Ishikawa (cell line): Measurements from ENCODE around the gene OR51L1.

Experiments used
- CEBPB ChIP-seq: IDR thresholded peaks from 2 replicates; pipeline ENCODE4 v1.6.1; 2012
- CREB1 ChIP-seq: IDR thresholded peaks from 2 replicates; pipeline ENCODE4 v1.6.1; 2012; ENCODE audit warnings: low read depth
- EGR1 ChIP-seq: IDR thresholded peaks from 2 replicates; pipeline ENCODE4 v1.6.1; 2012
- EP300 ChIP-seq: IDR thresholded peaks from 2 replicates; pipeline ENCODE4 v1.6.1; 2012; ENCODE audit warnings: borderline replicate concordance
- FOXM1 ChIP-seq: IDR thresholded peaks from 2 replicates; pipeline ENCODE4 v1.6.1; 2012; ENCODE audit warnings: low read depth, borderline replicate concordance
- NFIC ChIP-seq: IDR thresholded peaks from 2 replicates; pipeline ENCODE4 v1.6.1; 2012
- RAD21 ChIP-seq: IDR thresholded peaks from 2 replicates; pipeline ENCODE4 v1.6.1; 2012; ENCODE audit warnings: low read depth
- TAF1 ChIP-seq: IDR thresholded peaks from 2 replicates; pipeline ENCODE4 v1.6.1; 2012; ENCODE audit warnings: low read depth, mild to moderate bottlenecking
- TCF12 ChIP-seq: IDR thresholded peaks from 2 replicates; pipeline ENCODE4 v1.6.1; 2012; ENCODE audit warnings: low read depth
- TEAD4 ChIP-seq: IDR thresholded peaks from 2 replicates; pipeline ENCODE4 v1.6.1; 2012
- YY1 ChIP-seq: IDR thresholded peaks from 2 replicates; pipeline ENCODE4 v1.6.1; 2012; ENCODE audit warnings: low read depth
- ZBTB7A ChIP-seq: IDR thresholded peaks from 2 replicates; pipeline ENCODE4 v1.6.1; 2012; ENCODE audit warnings: low read depth
- TF ChIP-seq, protein P1 (sequence below): IDR thresholded peaks from 2 replicates; pipeline ENCODE4 v1.6.1; 2012
- TF ChIP-seq, protein P2 (sequence below): IDR thresholded peaks from 2 replicates; pipeline ENCODE4 v1.6.1; 2012; ENCODE audit warnings: low read depth, mild to moderate bottlenecking
- TF ChIP-seq, protein P3 (sequence below): IDR thresholded peaks from 2 replicates; pipeline ENCODE4 v1.6.1; 2012

The OR51L1 gene

DNA sequence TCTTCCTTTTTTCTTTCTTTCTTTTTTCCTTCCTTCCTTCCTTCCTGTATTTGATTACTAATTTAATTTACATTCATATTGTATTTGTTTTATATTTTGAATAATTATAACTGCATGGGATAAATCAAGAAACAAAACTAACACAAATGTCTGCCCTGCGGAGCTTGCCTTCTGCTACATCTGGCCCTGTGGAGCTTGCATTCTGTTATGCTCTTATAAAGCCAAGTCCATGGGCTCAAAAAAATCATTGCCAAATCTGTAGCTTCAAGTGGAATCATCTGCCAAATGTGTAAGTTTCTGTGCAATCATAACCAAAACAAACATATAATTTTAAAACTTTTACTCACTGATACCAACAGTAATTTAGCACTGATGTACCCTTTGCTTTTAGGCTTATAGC is 43.7 kb downstream of the OR51L1 start:
- no peak for TF ChIP-seq EGR1
- TF ChIP-seq ZBTB7A = no peak
- no peak for TF ChIP-seq TAF1

DNA sequence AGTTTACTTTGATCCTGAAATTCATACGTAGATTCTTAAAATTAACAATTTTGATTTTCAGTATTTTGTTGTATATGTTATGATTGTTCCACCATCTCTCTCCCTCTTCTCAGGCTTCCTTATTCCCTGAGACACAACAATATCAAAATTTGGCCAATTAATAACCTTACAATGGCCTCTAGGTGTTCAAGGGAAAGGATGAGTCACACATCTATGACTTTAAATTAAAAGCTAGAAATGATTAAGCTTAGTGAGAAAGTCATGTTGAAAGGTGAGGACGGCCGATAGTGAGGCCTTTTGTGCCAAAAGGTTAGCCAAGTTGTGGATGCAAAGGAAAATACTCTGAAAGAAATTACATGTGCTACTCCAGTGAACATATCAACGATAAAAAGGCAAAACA is 46.2 kb downstream of the OR51L1 start:
- TF ChIP-seq, protein P1, sequence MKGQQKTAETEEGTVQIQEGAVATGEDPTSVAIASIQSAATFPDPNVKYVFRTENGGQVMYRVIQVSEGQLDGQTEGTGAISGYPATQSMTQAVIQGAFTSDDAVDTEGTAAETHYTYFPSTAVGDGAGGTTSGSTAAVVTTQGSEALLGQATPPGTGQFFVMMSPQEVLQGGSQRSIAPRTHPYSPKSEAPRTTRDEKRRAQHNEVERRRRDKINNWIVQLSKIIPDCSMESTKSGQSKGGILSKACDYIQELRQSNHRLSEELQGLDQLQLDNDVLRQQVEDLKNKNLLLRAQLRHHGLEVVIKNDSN = no peak
- TF ChIP-seq TCF12 (no peak), RAD21 (no peak), CREB1 (no peak), TAF1 (no peak), TEAD4 (no peak), EGR1 (no peak), YY1 (no peak), EP300 (no peak), NFIC (no peak), ZBTB7A (no peak), FOXM1 (no peak), CEBPB (no peak)
- TF ChIP-seq, protein P2, sequence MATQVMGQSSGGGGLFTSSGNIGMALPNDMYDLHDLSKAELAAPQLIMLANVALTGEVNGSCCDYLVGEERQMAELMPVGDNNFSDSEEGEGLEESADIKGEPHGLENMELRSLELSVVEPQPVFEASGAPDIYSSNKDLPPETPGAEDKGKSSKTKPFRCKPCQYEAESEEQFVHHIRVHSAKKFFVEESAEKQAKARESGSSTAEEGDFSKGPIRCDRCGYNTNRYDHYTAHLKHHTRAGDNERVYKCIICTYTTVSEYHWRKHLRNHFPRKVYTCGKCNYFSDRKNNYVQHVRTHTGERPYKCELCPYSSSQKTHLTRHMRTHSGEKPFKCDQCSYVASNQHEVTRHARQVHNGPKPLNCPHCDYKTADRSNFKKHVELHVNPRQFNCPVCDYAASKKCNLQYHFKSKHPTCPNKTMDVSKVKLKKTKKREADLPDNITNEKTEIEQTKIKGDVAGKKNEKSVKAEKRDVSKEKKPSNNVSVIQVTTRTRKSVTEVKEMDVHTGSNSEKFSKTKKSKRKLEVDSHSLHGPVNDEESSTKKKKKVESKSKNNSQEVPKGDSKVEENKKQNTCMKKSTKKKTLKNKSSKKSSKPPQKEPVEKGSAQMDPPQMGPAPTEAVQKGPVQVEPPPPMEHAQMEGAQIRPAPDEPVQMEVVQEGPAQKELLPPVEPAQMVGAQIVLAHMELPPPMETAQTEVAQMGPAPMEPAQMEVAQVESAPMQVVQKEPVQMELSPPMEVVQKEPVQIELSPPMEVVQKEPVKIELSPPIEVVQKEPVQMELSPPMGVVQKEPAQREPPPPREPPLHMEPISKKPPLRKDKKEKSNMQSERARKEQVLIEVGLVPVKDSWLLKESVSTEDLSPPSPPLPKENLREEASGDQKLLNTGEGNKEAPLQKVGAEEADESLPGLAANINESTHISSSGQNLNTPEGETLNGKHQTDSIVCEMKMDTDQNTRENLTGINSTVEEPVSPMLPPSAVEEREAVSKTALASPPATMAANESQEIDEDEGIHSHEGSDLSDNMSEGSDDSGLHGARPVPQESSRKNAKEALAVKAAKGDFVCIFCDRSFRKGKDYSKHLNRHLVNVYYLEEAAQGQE = no peak
- TF ChIP-seq, protein P3, sequence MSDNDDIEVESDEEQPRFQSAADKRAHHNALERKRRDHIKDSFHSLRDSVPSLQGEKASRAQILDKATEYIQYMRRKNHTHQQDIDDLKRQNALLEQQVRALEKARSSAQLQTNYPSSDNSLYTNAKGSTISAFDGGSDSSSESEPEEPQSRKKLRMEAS = no peak

DNA sequence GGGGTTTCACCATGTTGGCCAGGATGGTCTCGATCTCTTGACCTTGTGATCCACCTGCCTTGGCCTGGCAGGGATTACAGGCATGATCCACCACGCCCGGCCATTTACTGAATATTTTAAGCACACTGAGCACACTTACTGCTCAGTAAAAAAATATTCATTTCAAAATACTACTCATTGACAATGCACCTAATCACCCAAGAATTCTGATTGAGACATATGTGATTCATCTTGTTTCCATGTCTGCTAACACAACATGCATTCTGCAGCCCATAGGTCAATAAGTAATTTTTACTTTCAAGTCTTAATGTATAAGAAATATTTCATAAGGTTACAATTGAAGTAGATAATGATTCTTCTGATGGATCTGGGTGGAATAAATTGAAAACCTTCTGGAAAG is 47.4 kb downstream of the OR51L1 start:
- TF ChIP-seq ZBTB7A (no peak), EGR1 (no peak), TAF1 (no peak), NFIC (no peak), RAD21 (no peak), CEBPB (no peak), YY1 (no peak), EP300 (no peak), TEAD4 (no peak), TCF12 (no peak), FOXM1 (no peak)
- TF ChIP-seq, protein P1 = no peak
- TF ChIP-seq, protein P2 = no peak
- TF ChIP-seq, protein P3 = no peak

DNA sequence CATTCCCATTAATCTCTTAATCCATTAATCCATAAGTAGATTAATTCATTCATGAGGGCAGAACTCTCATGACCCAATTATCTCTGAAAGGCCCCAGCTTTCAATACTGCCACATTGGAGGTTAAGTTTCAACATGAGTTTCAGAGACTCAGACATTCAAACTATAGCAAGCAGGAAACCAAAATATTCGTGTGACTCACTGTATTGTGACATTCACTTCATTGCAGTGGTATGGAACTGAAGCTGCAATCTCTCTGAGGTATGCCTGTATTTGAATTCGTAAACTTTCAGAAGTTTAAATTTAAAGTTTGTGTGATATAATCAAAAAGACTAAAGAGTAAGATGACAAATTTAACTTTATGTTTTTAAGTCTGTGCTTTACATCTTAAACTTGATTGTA is 48.7 kb downstream of the OR51L1 start:
- TF ChIP-seq TCF12 (no peak), EP300 (no peak)

DNA sequence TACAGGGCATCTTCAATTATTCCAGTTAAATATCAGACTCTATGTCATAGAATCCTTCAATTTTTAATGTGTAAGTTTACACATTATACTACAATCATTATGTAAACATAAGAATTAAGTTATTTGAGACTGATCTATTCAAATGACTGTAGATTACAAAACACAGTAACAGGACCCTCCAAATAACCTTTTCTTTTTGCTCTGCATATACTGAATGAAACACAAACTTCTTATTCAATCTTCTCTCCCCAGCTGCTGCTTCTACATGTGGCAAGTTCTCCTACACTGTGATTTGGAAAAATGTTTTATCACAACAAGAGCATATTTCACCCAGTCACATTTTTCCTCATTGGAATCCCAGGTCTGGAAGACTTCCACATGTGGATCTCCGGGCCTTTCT is 51.6 kb downstream of the OR51L1 start, which contains the start of gene OR52J3:
OR52J3 (plus strand) TSS at position 301 of the 400 bp plus-strand sequence; CDS start at position 301, 0 bp downstream.
- TF ChIP-seq EP300 = no peak
- no peak for TF ChIP-seq NFIC
- no peak for TF ChIP-seq EGR1
- no peak for TF ChIP-seq RAD21
- TF ChIP-seq, protein P2 = no peak
- TF ChIP-seq ZBTB7A = no peak
- no peak for TF ChIP-seq CEBPB
- no peak for TF ChIP-seq FOXM1
- TF ChIP-seq TEAD4 = no peak
- TF ChIP-seq, protein P3 = no peak
- no peak for TF ChIP-seq TAF1
- no peak for TF ChIP-seq YY1
